ENCODE results near the gene OR5AC2. TPM values are rescaled to one million over a fixed set of nuclear protein-coding genes. Genes with fewer than 3 reads are reported as not detected.

Gene OR5AC2
- total RNA-seq, 2 donors from 2014 or later: not detected

GRCh38 chr3:98073486-98073885 lies 13.5 kb upstream of the OR5AC2 start:
- no peak overlapping the region for H3K4me3 Mint-ChIP-seq
- no peaks in the 10 kb centered on the region for H3K9me3 Mint-ChIP-seq
- no peaks in the 10 kb centered on the region for H3K36me3 Mint-ChIP-seq (ENCODE audit: low read depth)
- 0% methylated on average over 1 of the region's 1 CpG for WGBS, 2 experiments (ENCODE audit: insufficient coverage in 1 of 2, insufficient read length in 1 of 2)
- DNase-seq: no peak
- no peaks in the 10 kb centered on the region for H3K36me3 ChIP-seq (ENCODE audit: control insufficient read depth, insufficient read depth, low read length)
- H3K27me3 Mint-ChIP-seq (ENCODE audit: insufficient read depth): no peaks in the 10 kb centered on the region
- H3K4me3 ChIP-seq (ENCODE audit: low read length): no peak overlapping the region
- H3K27ac Mint-ChIP-seq: no peak overlapping the region
- no peaks in the 10 kb centered on the region for H3K27me3 ChIP-seq (ENCODE audit: control insufficient read depth, insufficient read depth, low read length, poor library complexity, severe bottlenecking)
- H3K27ac ChIP-seq (ENCODE audit: low read depth, low read length): no peak overlapping the region
- no peaks in the 10 kb centered on the region for H3K4me1 Mint-ChIP-seq
- TF ChIP-seq CTCF (conservative IDR thresholded peaks at IDR 0.05): no peak
- no peak overlapping the region for H3K9ac ChIP-seq (ENCODE audit: extremely low read depth, low read length, poor library complexity, severe bottlenecking)
- H3K4me1 ChIP-seq (ENCODE audit: control insufficient read depth, insufficient read depth, low read length): no peaks in the 10 kb centered on the region
- H3K9me3 ChIP-seq (ENCODE audit: control insufficient read depth, low read length): no peaks in the 10 kb centered on the region

GRCh38 chr3:98095882-98096281 lies 8.9 kb downstream of the OR5AC2 start:
- H3K9me3 Mint-ChIP-seq: no peaks in the 10 kb centered on the region
- no peak for TF ChIP-seq CTCF (conservative IDR thresholded peaks at IDR 0.05)
- peak; percentile 58 for DNase-seq
- WGBS, 2 experiments (ENCODE audit: insufficient coverage in 1 of 2, insufficient read length in 1 of 2): 83 to 97% methylated on average over 4 to 5 of the region's 5 CpGs
- H3K4me3 ChIP-seq (ENCODE audit: low read length): no peak overlapping the region
- no peak overlapping the region for H3K27ac Mint-ChIP-seq
- H3K4me3 Mint-ChIP-seq: no peak overlapping the region
- H3K9ac ChIP-seq (ENCODE audit: extremely low read depth, low read length, poor library complexity, severe bottlenecking): no peak overlapping the region
- no peaks in the 10 kb centered on the region for H3K27me3 ChIP-seq (ENCODE audit: control insufficient read depth, insufficient read depth, low read length, poor library complexity, severe bottlenecking)
- H3K4me1 Mint-ChIP-seq: no peaks in the 10 kb centered on the region
- H3K36me3 ChIP-seq (ENCODE audit: control insufficient read depth, insufficient read depth, low read length): no peaks in the 10 kb centered on the region
- H3K27ac ChIP-seq (ENCODE audit: low read depth, low read length): no peak overlapping the region
- H3K4me1 ChIP-seq (ENCODE audit: control insufficient read depth, insufficient read depth, low read length): no peaks in the 10 kb centered on the region
- no peaks in the 10 kb centered on the region for H3K9me3 ChIP-seq (ENCODE audit: control insufficient read depth, low read length)
- no peaks in the 10 kb centered on the region for H3K36me3 Mint-ChIP-seq (ENCODE audit: low read depth)
- H3K27me3 Mint-ChIP-seq (ENCODE audit: insufficient read depth): no peaks in the 10 kb centered on the region

- DNase-seq: no peak
- no peak for TF ChIP-seq CTCF (conservative IDR thresholded peaks at IDR 0.05)
- Mint-ChIP-seq H3K9me3 (no peaks in the 10 kb centered on the region), H3K27me3 (ENCODE audit: insufficient read depth) (no peaks in the 10 kb centered on the region), H3K36me3 (ENCODE audit: low read depth) (no peaks in the 10 kb centered on the region), H3K27ac (no peak overlapping the region), H3K4me3 (no peak overlapping the region), H3K4me1 (no peaks in the 10 kb centered on the region)
- H3K27ac ChIP-seq (ENCODE audit: low read depth, low read length): no peak overlapping the region
- no peaks in the 10 kb centered on the region for H3K4me1 ChIP-seq (ENCODE audit: control insufficient read depth, insufficient read depth, low read length)
- no peak overlapping the region for H3K9ac ChIP-seq (ENCODE audit: extremely low read depth, low read length, poor library complexity, severe bottlenecking)
- H3K27me3 ChIP-seq (ENCODE audit: control insufficient read depth, insufficient read depth, low read length, poor library complexity, severe bottlenecking): no peaks in the 10 kb centered on the region
- H3K9me3 ChIP-seq (ENCODE audit: control insufficient read depth, low read length): no peaks in the 10 kb centered on the region
- no peaks in the 10 kb centered on the region for H3K36me3 ChIP-seq (ENCODE audit: control insufficient read depth, insufficient read depth, low read length)
- no peak overlapping the region for H3K4me3 ChIP-seq (ENCODE audit: low read length)
- 68 to 83% methylated on average over 3 to 4 of the region's 4 CpGs for WGBS, 2 experiments (ENCODE audit: insufficient coverage in 1 of 2, insufficient read length in 1 of 2)
Observed at GRCh38 chr3:98099848-98100247, 12.9 kb downstream of the OR5AC2 start.

Data from endodermal cell (in vitro differentiated cells).